ENCODE measurements around the gene ABITRAM. TPM values are rescaled to one million over a fixed set of nuclear protein-coding genes. Genes with fewer than 3 reads are reported as not detected.
A peak's percentile ranks its signal among the peaks of the same experiment; 100 is the strongest.
"Not testable (repeated sequence)": the region's sequence is repeated elsewhere in the genome, so short reads cannot be mapped to it uniquely, and the experiment has no call there.

ABITRAM gene, protein sequence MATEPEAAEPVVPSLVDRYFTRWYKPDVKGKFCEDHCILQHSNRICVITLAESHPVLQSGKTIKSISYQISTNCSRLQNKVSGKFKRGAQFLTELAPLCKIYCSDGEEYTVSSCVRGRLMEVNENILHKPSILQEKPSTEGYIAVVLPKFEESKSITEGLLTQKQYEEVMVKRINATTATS
- total RNA-seq: 1 to 10 TPM; 6.0 to 6.3 TPM

DNA sequence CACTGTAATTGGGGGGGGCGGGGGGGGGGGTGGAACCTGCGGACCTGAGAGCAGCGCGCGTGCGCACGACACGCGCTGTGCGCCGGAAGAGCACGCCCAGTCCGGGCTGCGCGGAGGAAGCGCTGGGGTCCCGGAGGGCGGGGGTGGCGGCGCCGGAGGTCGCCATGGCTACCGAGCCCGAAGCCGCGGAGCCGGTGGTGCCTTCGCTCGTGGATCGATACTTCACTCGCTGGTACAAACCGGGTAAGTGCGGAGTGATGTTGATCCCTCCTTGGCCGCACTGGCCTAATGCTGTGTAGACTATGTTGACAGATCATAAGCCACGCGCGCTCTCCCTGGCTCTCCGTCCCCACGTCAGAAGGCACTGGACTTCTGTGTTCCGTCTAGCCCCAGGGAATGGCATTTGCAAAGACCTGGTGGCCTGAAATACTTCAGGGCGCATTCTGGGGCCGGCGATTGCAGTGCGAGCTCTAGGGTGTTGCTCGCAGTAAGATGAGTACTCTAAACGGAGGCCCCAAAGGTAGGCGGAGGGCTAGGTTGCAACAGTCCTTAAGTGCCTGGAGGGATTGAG, at the start of gene ABITRAM:
Gene ABITRAM, plus strand, starts transcription at position 78 of the 571 bp plus-strand sequence. Its CDS starts 87 bp downstream, at position 165.
- intact Hi-C loops (cut with DNase I): no loop called here
- peak within 1 kb of the TSS; percentile 64 to 94 for H3K4me3 ChIP-seq
- no peak for TF ChIP-seq POLR2A (IDR thresholded peaks at IDR 0.05)
- TF ChIP-seq, protein P1, sequence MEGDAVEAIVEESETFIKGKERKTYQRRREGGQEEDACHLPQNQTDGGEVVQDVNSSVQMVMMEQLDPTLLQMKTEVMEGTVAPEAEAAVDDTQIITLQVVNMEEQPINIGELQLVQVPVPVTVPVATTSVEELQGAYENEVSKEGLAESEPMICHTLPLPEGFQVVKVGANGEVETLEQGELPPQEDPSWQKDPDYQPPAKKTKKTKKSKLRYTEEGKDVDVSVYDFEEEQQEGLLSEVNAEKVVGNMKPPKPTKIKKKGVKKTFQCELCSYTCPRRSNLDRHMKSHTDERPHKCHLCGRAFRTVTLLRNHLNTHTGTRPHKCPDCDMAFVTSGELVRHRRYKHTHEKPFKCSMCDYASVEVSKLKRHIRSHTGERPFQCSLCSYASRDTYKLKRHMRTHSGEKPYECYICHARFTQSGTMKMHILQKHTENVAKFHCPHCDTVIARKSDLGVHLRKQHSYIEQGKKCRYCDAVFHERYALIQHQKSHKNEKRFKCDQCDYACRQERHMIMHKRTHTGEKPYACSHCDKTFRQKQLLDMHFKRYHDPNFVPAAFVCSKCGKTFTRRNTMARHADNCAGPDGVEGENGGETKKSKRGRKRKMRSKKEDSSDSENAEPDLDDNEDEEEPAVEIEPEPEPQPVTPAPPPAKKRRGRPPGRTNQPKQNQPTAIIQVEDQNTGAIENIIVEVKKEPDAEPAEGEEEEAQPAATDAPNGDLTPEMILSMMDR (IDR thresholded peaks at IDR 0.05): no peak
- ATAC-seq: peak; percentile 94
- H3K27ac ChIP-seq: peak within 1 kb of the TSS; percentile 85 to 95 (median 92)
- 1% methylated on average over 24 to 47 of the region's 47 CpGs for WGBS, 2 donors
- no peaks in the 10 kb centered on the region for H3K27me3 ChIP-seq
- peaks cover 0 to 3% of the 10 kb centered on the region in 2 donors for H3K36me3 ChIP-seq (replicated peaks in 1 of 2; ENCODE audit: insufficient read depth in 1 of 2, low read depth in 2 of 2)
- H3K4me1 ChIP-seq: peaks cover 17% of the 10 kb centered on the region
- peak; percentile 78 to 83 (median 83) for DNase-seq
- no peaks in the 10 kb centered on the region for H3K9me3 ChIP-seq

DNA sequence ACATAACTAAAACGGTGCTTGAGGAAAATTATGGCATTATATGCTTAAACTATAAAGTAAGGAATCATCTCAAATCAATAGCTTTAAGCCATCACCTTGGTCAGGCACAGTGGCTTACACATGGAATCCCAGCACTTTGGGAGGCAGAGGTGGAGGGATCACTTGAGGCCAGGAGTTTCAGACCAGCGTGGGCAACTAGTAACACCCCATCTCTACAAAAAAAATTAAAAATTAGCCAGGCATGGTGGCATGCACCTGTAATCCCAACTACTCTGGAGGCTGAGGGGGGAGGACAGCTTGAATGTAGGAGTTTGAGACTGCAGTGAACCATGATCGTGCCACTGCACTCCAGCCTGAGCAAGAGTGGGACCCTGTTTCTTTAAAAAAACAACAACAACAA, 49.5 kb upstream of the ABITRAM start:
- H3K4me1 ChIP-seq: peaks cover 26% of the 10 kb centered on the region
- H3K27ac ChIP-seq: peak overlapping the region in 1 of 4 donors; percentile 89
- intact Hi-C loops (cut with DNase I): no loop called here
- WGBS, 2 donors: 88 to 91% methylated on average over 3 of the region's 3 CpGs
- DNase-seq (no peak), ATAC-seq (no peak)
- H3K4me3 ChIP-seq: no peak overlapping the region
- TF ChIP-seq, protein P1 (IDR thresholded peaks at IDR 0.05): no peak
- TF ChIP-seq POLR2A (IDR thresholded peaks at IDR 0.05): no peak
- H3K36me3 ChIP-seq (replicated peaks in 1 of 2; ENCODE audit: insufficient read depth in 1 of 2, low read depth in 2 of 2): peaks cover 4% of the 10 kb centered on the region in 2 donors
- H3K27me3 ChIP-seq: no peaks in the 10 kb centered on the region
- no peaks in the 10 kb centered on the region for H3K9me3 ChIP-seq

DNA sequence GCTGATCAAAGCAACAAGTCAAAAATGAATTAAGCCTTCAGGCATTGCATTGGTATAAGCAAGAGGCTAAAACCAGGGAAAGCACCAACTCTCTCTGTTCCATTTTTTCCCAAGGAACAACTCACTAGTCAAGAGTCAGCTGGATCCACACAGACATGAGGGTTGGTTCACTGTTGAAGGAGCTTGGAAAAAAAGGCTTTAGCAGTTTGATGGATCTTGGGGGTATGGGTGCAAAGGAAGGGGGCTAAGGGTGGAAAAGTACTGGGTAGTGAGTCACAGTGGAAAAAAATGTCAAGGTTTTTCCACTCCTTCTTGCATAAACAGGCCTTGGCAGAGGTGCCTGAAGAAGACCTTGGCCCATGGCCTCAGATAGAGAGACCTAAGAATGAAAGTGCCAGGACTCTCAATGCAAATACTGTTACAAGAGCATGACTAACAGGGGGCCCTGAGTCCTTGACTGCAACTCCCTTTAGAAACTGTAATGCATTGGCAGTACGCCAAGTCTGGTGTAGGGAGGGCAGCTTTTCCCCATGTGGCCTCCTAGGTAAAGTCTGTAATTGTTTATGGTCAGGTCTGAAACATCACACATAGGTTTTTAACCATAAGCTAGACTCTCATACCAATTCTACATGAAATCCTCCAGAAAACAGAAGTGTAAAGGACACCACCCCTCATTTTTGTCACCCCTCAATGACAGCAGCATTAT, 48.4 kb upstream of the ABITRAM start:
- Histone ChIP-seq H3K36me3 (replicated peaks in 1 of 2; ENCODE audit: insufficient read depth in 1 of 2, low read depth in 2 of 2) (peaks cover 0 to 1% of the 10 kb centered on the region in 2 donors), H3K4me1 (peaks cover 26% of the 10 kb centered on the region), H3K9me3 (no peaks in the 10 kb centered on the region), H3K4me3 (no peak overlapping the region), H3K27me3 (no peaks in the 10 kb centered on the region), H3K27ac (peak overlapping the region; percentile 72 to 89 (median 76))
- TF ChIP-seq POLR2A (IDR thresholded peaks at IDR 0.05): no peak
- TF ChIP-seq, protein P1 (IDR thresholded peaks at IDR 0.05): no peak
- WGBS, 2 donors: 19 to 25% methylated on average over 1 of the region's 1 CpG
- peak; percentile 68 to 89 (median 83) for DNase-seq
- intact Hi-C loops (cut with DNase I): no loop called here
- peak; percentile 96 for ATAC-seq

DNA sequence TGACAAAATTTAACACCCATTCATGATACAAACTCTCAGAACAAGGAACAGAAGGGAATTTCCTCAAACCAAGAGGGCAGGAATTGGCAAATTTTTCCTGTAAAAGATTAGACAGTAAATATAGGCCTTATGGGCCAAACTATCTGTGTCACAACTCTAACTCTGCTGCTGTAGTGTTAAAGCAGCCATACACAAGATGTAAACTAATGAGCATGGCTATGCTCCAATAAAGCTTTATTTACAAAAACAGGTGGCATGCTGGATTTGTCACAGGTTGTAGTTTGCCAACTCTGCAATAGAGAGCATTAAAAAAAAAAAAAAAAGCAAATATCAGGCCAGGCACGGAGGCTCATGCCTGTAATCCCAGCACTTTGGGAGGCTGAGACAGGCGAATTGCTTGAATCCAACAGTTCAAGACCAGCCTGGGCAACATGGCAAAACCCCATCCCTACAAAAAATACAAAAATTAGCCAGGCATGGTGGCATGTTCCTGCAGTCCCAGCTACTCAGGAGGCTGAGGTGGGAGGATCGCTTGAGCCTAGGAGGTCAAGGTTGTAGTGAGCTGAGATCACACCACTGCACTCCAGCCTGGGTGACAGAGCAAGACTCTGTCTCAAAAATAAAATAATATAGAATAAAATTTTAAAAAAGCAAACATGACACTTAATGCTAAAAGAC, 47.5 kb upstream of the ABITRAM start:
- DNase-seq (peak in 3 of 4 donors; percentile 12 to 46 (median 31)), ATAC-seq (peak; percentile 52)
- H3K36me3 ChIP-seq (replicated peaks in 1 of 2; ENCODE audit: insufficient read depth in 1 of 2, low read depth in 2 of 2); H3K4me3 ChIP-seq; H3K9me3 ChIP-seq; intact Hi-C loops (cut with DNase I); H3K27me3 ChIP-seq: not testable (repeated sequence)
- H3K4me1 ChIP-seq: peaks cover 26% of the 10 kb centered on the region
- peak overlapping the region; percentile 72 to 89 (median 76) for H3K27ac ChIP-seq
- 62 to 66% methylated on average over 3 of the region's 3 CpGs for WGBS, 2 donors

DNA sequence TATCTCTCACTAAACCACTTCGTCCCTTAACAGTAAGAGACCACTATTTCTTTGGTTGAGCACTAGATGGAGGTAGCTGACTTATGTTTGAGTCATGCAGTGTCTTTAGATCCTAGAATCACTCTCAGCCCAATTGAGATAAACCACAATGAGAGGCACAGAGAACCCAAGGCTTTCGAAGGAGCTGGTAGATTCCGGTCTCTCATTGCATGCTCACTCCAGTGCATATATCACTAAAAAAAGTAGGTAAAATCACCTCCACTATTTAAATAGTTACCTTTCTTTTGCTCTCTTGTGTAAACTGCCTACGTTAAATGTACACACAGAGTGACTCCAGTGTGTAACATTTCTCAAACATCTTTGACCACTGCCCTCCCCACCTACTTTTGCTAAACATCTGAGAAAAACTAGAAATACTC, 44.5 kb upstream of the ABITRAM start:
- Histone ChIP-seq H3K27ac (no peak overlapping the region), H3K36me3 (replicated peaks in 1 of 2; ENCODE audit: insufficient read depth in 1 of 2, low read depth in 2 of 2) (peaks cover 9 to 14% of the 10 kb centered on the region in 2 donors), H3K27me3 (no peaks in the 10 kb centered on the region), H3K4me1 (peaks cover 25% of the 10 kb centered on the region), H3K9me3 (no peaks in the 10 kb centered on the region), H3K4me3 (no peak overlapping the region)
- 72 to 76% methylated on average over 4 of the region's 4 CpGs for WGBS, 2 donors
- no peak for TF ChIP-seq POLR2A (IDR thresholded peaks at IDR 0.05)
- TF ChIP-seq, protein P1 (IDR thresholded peaks at IDR 0.05): peak in 3 of 7 experiments; percentile 14 to 39 (median 18)
- DNase-seq: no peak
- intact Hi-C loops (cut with DNase I): no loop called here
- ATAC-seq: no peak
